ENCODE measurements around the gene PTPN4.

- TF ChIP-seq CTCF (conservative IDR thresholded peaks at IDR 0.05; ENCODE audit: low read length) (no peak), EZH2phosphoT487 (IDR thresholded peaks at IDR 0.05; ENCODE audit: borderline replicate concordance) (no peak)
Measured at GRCh38 chr2:119772767-119773166, 13.0 kb downstream of the PTPN4 start.

Data from Loucy (cell line).